WTC11 (cell line): Measurements from ENCODE around the gene RGS9. TPM values are rescaled to one million over a fixed set of nuclear protein-coding genes. Genes with fewer than 3 reads are reported as not detected.

Source experiments
- ATAC-seq: fragments of 200-7000 bp; cut with Tn5 transposase; 2 replicates; pipeline ENCODE4 v1.10.0; 2021; ENCODE audit warnings: mild to moderate bottlenecking, moderate library complexity
- CTCF ChIA-PET: fragments of 300-600 bp; sonication (Branson Sonifier 250); formaldehyde crosslinking; loops from one replicate; lab custom pipeline; 2021; ENCODE audit warnings: antibody characterized with exemption; lab: Charles Lee
- POLR2A ChIA-PET: fragments of 350-600 bp; sonication (Branson Sonifier 250); formaldehyde crosslinking; loops from one replicate; lab custom pipeline; 2021; ENCODE audit warnings: antibody characterized with exemption; lab: Charles Lee
- DNase-seq: peaks from one replicate; pipeline ENCODE4 v3.0.0; 2021; ENCODE audit warnings: low spot score
- H3K27ac Mint-ChIP-seq: 2 replicates; pipeline ENCODE4 v1.8.0; 2021; ENCODE audit warnings: mixed read lengths
- H3K27me3 Mint-ChIP-seq: 2 replicates; pipeline ENCODE4 v1.8.0; 2021; ENCODE audit warnings: low read depth, mild to moderate bottlenecking, moderate library complexity, mixed read lengths
- H3K36me3 Mint-ChIP-seq: 2 replicates; pipeline ENCODE4 v1.8.0; 2021; ENCODE audit warnings: mixed read lengths
- H3K4me1 Mint-ChIP-seq: 2 replicates; pipeline ENCODE4 v1.8.0; 2022; ENCODE audit warnings: mixed read lengths
- H3K4me3 Mint-ChIP-seq: 2 replicates; pipeline ENCODE4 v1.8.0; 2021; ENCODE audit warnings: mild to moderate bottlenecking, moderate library complexity, mixed read lengths
- H3K9me3 Mint-ChIP-seq: 2 replicates; pipeline ENCODE4 v1.8.0; 2021; ENCODE audit warnings: mixed read lengths
- CBFB ChIP-seq: sonication (generic); formaldehyde crosslinking; IDR thresholded peaks from 2 replicates; pipeline ENCODE4 v1.8.1; 2022; ENCODE audit warnings: mild to moderate bottlenecking, low read depth, missing genetic modification reagents
- GRHL2 ChIP-seq: fragments of 250-450 bp; sonication (Bioruptor Pico); IDR thresholded peaks from 2 replicates; pipeline ENCODE4 v1.8.0; 2022; ENCODE audit warnings: mild to moderate bottlenecking, moderate library complexity; ENCODE audit not compliant: insufficient replicate concordance, severe bottlenecking
- HMGA2 ChIP-seq: fragments of 250-450 bp; sonication (Bioruptor Pico); IDR thresholded peaks from 2 replicates; pipeline ENCODE4 v1.4.0; 2021; ENCODE audit warnings: mild to moderate bottlenecking, moderate library complexity
- OVOL2 ChIP-seq: fragments of 250-450 bp; sonication (Bioruptor Pico); IDR thresholded peaks from 2 replicates; pipeline ENCODE4 v1.9.0; 2021; ENCODE audit warnings: mild to moderate bottlenecking, borderline replicate concordance
- SOX15 ChIP-seq: fragments of 250-450 bp; sonication (Bioruptor Pico); IDR thresholded peaks from 2 replicates; pipeline ENCODE4 v1.9.0; 2021; ENCODE audit warnings: mild to moderate bottlenecking
- SP1 ChIP-seq: sonication (generic); formaldehyde crosslinking; conservative IDR thresholded peaks from 2 replicates; pipeline ENCODE4 v1.8.1; 2022; ENCODE audit warnings: missing genetic modification reagents
- total RNA-seq: library from RNA; stranded (reverse); gene quantifications from 3 replicates; pipeline ENCODE4 v1.2.3, GENCODE V29; 2021
- TF ChIP-seq, protein P1 (sequence below): sonication (generic); formaldehyde crosslinking; IDR thresholded peaks from 2 replicates; pipeline ENCODE4 v1.8.1; 2022; ENCODE audit warnings: missing genetic modification reagents, borderline replicate concordance
- TF ChIP-seq, protein P2 (sequence below): sonication (generic); formaldehyde crosslinking; IDR thresholded peaks from 2 replicates; pipeline ENCODE4 v1.8.0; 2023; ENCODE audit warnings: missing genetic modification reagents, mild to moderate bottlenecking, borderline replicate concordance
- TF ChIP-seq, protein P3 (sequence below): fragments of 250-450 bp; sonication (Bioruptor Pico); IDR thresholded peaks from 2 replicates; pipeline ENCODE4 v1.9.0; 2021; ENCODE audit warnings: mild to moderate bottlenecking
- TF ChIP-seq, protein P4 (sequence below): sonication (generic); formaldehyde crosslinking; IDR thresholded peaks from 2 replicates; pipeline ENCODE4 v1.8.1; 2023; ENCODE audit warnings: mild to moderate bottlenecking, missing genetic modification reagents
- TF ChIP-seq, protein P5 (sequence below): sonication (generic); formaldehyde crosslinking; IDR thresholded peaks from 2 replicates; pipeline ENCODE4 v1.8.0; 2022; ENCODE audit warnings: missing genetic modification reagents
- TF ChIP-seq, protein P6 (sequence below): fragments of 250-450 bp; sonication (Bioruptor Pico); IDR thresholded peaks from 2 replicates; pipeline ENCODE4 v1.9.0; 2021; ENCODE audit warnings: mild to moderate bottlenecking, borderline replicate concordance
- TF ChIP-seq, protein P7 (sequence below): sonication (generic); formaldehyde crosslinking; IDR thresholded peaks from 2 replicates; pipeline ENCODE4 v1.8.0; 2023; ENCODE audit warnings: missing genetic modification reagents

Gene RGS9
- total RNA-seq, 1 experiment from 2014 or later = 11.3 TPM

DNA sequence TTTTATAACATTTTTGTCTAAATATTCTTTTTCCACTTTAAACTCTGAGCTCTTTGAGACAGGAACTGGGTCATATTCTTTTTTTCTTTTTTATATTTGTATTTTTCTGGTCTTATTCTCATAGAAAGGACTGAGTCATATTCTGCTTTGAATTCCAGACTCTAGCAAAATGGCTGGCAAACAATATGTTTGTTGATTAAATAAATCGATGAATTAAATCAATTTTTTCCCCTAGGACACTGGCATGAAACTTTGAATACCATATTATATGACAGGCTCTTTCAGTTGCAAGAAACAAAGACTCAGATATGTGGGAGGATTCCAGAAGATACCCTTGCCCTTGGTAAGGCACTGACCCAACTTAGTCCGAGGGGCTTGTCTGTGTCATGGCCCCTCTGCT is 3.1 kb upstream of the RGS9 start (continued):
- TF ChIP-seq, protein P1, sequence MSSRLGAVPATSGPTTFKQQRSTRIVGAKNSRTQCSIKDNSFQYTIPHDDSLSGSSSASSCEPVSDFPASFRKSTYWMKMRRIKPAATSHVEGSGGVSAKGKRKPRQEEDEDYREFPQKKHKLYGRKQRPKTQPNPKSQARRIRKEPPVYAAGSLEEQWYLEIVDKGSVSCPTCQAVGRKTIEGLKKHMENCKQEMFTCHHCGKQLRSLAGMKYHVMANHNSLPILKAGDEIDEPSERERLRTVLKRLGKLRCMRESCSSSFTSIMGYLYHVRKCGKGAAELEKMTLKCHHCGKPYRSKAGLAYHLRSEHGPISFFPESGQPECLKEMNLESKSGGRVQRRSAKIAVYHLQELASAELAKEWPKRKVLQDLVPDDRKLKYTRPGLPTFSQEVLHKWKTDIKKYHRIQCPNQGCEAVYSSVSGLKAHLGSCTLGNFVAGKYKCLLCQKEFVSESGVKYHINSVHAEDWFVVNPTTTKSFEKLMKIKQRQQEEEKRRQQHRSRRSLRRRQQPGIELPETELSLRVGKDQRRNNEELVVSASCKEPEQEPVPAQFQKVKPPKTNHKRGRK (CRISPR knock-in tag) = no peak
- TF ChIP-seq HMGA2 (CRISPR knock-in tag) (no peak), GRHL2 (CRISPR knock-in tag) (no peak)
- TF ChIP-seq, protein P2, sequence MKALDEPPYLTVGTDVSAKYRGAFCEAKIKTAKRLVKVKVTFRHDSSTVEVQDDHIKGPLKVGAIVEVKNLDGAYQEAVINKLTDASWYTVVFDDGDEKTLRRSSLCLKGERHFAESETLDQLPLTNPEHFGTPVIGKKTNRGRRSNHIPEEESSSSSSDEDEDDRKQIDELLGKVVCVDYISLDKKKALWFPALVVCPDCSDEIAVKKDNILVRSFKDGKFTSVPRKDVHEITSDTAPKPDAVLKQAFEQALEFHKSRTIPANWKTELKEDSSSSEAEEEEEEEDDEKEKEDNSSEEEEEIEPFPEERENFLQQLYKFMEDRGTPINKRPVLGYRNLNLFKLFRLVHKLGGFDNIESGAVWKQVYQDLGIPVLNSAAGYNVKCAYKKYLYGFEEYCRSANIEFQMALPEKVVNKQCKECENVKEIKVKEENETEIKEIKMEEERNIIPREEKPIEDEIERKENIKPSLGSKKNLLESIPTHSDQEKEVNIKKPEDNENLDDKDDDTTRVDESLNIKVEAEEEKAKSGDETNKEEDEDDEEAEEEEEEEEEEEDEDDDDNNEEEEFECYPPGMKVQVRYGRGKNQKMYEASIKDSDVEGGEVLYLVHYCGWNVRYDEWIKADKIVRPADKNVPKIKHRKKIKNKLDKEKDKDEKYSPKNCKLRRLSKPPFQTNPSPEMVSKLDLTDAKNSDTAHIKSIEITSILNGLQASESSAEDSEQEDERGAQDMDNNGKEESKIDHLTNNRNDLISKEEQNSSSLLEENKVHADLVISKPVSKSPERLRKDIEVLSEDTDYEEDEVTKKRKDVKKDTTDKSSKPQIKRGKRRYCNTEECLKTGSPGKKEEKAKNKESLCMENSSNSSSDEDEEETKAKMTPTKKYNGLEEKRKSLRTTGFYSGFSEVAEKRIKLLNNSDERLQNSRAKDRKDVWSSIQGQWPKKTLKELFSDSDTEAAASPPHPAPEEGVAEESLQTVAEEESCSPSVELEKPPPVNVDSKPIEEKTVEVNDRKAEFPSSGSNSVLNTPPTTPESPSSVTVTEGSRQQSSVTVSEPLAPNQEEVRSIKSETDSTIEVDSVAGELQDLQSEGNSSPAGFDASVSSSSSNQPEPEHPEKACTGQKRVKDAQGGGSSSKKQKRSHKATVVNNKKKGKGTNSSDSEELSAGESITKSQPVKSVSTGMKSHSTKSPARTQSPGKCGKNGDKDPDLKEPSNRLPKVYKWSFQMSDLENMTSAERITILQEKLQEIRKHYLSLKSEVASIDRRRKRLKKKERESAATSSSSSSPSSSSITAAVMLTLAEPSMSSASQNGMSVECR = no peak
- TF ChIP-seq, protein P3, sequence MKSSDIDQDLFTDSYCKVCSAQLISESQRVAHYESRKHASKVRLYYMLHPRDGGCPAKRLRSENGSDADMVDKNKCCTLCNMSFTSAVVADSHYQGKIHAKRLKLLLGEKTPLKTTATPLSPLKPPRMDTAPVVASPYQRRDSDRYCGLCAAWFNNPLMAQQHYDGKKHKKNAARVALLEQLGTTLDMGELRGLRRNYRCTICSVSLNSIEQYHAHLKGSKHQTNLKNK (CRISPR knock-in tag) = no peak
- TF ChIP-seq, all 79 proteins: peak for 0

DNA sequence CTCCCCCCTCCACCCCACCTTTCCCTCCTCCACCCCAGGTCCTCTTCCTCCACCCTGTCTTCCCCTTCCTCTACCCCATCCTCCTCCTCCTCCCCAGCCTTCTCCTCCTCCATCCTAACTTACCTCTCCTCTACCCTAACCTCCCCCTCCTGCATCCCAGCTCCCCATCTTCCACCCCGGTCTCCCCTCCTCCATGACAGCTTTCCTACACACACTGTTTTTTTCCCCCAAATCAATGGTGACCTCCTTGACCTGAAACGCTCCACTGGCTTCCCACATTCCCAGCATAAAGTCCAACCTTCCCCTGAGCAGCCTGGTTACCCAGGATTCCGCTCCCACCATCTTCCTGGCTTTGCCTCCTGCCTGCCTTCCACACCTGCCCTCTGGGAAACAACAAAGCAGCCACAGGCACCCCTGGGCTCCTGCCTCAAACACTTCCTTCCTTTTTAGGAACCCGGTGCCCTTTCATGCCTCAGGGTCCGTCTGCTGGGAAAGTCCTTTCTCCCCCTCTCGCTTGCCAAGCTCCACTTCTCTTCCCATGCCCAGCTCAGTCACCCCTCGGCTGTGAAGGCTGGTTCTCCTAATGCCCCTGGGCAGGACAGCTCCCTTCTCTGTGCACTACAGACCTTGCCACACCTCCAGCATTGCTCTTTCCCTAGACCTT is 2.1 kb downstream of the RGS9 start:
- ChIA-PET POLR2A (interaction anchor here (0.6 to 1.3 kb wide), 3 partner anchors 15 to 45 kb away, joined by 3 to 5 read pairs (median 3); no protein-coding TSS in a partner anchor), CTCF (interaction anchor here (0.8 to 2.6 kb wide), 6 partner anchors 13 to 93 kb away, joined by 3 to 15 read pairs (median 4); no protein-coding TSS in a partner anchor)
- Mint-ChIP-seq H3K9me3 (no peaks in the 10 kb centered on the region), H3K4me1 (peaks cover 24% of the 10 kb centered on the region), H3K27me3 (peaks cover 21% of the 10 kb centered on the region), H3K27ac (no peak overlapping the region), H3K36me3 (no peaks in the 10 kb centered on the region), H3K4me3 (no peak overlapping the region)
- TF ChIP-seq, protein P4, sequence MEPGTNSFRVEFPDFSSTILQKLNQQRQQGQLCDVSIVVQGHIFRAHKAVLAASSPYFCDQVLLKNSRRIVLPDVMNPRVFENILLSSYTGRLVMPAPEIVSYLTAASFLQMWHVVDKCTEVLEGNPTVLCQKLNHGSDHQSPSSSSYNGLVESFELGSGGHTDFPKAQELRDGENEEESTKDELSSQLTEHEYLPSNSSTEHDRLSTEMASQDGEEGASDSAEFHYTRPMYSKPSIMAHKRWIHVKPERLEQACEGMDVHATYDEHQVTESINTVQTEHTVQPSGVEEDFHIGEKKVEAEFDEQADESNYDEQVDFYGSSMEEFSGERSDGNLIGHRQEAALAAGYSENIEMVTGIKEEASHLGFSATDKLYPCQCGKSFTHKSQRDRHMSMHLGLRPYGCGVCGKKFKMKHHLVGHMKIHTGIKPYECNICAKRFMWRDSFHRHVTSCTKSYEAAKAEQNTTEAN = no peak
- no peak for TF ChIP-seq OVOL2 (CRISPR knock-in tag)
- TF ChIP-seq SOX15 (CRISPR knock-in tag) = no peak
- TF ChIP-seq, protein P5, sequence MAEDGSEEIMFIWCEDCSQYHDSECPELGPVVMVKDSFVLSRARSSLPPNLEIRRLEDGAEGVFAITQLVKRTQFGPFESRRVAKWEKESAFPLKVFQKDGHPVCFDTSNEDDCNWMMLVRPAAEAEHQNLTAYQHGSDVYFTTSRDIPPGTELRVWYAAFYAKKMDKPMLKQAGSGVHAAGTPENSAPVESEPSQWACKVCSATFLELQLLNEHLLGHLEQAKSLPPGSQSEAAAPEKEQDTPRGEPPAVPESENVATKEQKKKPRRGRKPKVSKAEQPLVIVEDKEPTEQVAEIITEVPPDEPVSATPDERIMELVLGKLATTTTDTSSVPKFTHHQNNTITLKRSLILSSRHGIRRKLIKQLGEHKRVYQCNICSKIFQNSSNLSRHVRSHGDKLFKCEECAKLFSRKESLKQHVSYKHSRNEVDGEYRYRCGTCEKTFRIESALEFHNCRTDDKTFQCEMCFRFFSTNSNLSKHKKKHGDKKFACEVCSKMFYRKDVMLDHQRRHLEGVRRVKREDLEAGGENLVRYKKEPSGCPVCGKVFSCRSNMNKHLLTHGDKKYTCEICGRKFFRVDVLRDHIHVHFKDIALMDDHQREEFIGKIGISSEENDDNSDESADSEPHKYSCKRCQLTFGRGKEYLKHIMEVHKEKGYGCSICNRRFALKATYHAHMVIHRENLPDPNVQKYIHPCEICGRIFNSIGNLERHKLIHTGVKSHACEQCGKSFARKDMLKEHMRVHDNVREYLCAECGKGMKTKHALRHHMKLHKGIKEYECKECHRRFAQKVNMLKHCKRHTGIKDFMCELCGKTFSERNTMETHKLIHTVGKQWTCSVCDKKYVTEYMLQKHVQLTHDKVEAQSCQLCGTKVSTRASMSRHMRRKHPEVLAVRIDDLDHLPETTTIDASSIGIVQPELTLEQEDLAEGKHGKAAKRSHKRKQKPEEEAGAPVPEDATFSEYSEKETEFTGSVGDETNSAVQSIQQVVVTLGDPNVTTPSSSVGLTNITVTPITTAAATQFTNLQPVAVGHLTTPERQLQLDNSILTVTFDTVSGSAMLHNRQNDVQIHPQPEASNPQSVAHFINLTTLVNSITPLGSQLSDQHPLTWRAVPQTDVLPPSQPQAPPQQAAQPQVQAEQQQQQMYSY (CRISPR knock-in tag) = peak; percentile 44; the same call in 1 of the 2 replicates
- ATAC-seq (no peak), DNase-seq (no peak)

DNA sequence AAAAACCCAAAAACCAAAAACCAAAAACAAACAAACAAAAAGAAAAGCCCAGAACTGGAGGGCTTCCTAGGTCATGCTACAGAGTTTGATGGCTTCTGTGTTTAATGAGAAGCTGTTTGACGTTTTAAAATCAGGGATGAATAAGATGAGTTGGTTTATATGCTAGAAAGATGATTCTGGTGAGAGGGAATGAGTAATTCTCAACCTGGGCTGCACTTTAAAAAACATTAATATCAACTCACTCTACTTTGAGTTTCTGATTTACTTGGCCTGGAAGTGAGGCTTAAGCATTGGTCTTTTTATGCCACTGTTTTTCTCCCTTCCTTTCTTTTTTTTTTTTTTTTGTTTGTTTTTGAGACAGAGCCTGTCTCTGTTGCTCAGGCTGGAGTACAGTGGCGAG is 5.1 kb downstream of the RGS9 start:
- ChIA-PET POLR2A (no interaction called here), CTCF (no interaction called here)
- Mint-ChIP-seq H3K4me1 (peaks cover 25% of the 10 kb centered on the region), H3K9me3 (no peaks in the 10 kb centered on the region), H3K27me3 (peaks cover 21% of the 10 kb centered on the region), H3K27ac (no peak overlapping the region), H3K4me3 (no peak overlapping the region), H3K36me3 (no peaks in the 10 kb centered on the region)
- no peak for DNase-seq
- ATAC-seq = no peak
- TF ChIP-seq CBFB = no peak
- TF ChIP-seq, protein P6, sequence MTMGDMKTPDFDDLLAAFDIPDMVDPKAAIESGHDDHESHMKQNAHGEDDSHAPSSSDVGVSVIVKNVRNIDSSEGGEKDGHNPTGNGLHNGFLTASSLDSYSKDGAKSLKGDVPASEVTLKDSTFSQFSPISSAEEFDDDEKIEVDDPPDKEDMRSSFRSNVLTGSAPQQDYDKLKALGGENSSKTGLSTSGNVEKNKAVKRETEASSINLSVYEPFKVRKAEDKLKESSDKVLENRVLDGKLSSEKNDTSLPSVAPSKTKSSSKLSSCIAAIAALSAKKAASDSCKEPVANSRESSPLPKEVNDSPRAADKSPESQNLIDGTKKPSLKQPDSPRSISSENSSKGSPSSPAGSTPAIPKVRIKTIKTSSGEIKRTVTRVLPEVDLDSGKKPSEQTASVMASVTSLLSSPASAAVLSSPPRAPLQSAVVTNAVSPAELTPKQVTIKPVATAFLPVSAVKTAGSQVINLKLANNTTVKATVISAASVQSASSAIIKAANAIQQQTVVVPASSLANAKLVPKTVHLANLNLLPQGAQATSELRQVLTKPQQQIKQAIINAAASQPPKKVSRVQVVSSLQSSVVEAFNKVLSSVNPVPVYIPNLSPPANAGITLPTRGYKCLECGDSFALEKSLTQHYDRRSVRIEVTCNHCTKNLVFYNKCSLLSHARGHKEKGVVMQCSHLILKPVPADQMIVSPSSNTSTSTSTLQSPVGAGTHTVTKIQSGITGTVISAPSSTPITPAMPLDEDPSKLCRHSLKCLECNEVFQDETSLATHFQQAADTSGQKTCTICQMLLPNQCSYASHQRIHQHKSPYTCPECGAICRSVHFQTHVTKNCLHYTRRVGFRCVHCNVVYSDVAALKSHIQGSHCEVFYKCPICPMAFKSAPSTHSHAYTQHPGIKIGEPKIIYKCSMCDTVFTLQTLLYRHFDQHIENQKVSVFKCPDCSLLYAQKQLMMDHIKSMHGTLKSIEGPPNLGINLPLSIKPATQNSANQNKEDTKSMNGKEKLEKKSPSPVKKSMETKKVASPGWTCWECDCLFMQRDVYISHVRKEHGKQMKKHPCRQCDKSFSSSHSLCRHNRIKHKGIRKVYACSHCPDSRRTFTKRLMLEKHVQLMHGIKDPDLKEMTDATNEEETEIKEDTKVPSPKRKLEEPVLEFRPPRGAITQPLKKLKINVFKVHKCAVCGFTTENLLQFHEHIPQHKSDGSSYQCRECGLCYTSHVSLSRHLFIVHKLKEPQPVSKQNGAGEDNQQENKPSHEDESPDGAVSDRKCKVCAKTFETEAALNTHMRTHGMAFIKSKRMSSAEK = no peak
- TF ChIP-seq SP1 (CRISPR knock-in tag) = no peak
- TF ChIP-seq, protein P7, sequence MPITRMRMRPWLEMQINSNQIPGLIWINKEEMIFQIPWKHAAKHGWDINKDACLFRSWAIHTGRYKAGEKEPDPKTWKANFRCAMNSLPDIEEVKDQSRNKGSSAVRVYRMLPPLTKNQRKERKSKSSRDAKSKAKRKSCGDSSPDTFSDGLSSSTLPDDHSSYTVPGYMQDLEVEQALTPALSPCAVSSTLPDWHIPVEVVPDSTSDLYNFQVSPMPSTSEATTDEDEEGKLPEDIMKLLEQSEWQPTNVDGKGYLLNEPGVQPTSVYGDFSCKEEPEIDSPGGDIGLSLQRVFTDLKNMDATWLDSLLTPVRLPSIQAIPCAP (CRISPR knock-in tag) = no peak
